Measurements from ENCODE around the gene AREL1. TPM values are rescaled to one million over a fixed set of nuclear protein-coding genes. Genes with fewer than 3 reads are reported as not detected.

The AREL1 gene
- total and polyA plus RNA-seq, 10 of the 15 experiments (the other 5 are each of a cell fraction or from before 2014, with no cell fraction given): 6.2 to 40.4 (median 23.7) TPM

GRCh38 chr14:74685921-74686678 lies 26.8 kb downstream of the AREL1 start:
- ChIA-PET SMC1A (ENCODE audit: uncharacterized antibody, unreplicated experiment) (no interaction called here), CTCF (interaction anchor here (0.6 to 1.6 kb wide), 3 partner anchors 15 to 132 kb away, joined by 4 to 5 read pairs (median 4); no protein-coding TSS in a partner anchor), POLR2A (no interaction called here), RAD21 (ENCODE audit: unreplicated experiment) (interaction anchor here (0.6 kb wide), 1 partner anchor 798 kb away, joined by 3 read pairs; no protein-coding TSS in a partner anchor)
- Histone ChIP-seq H3K9me3 (replicated peaks; ENCODE audit: control insufficient read depth, insufficient read depth, low read length) (no peaks in the 10 kb centered on the region), H3K4me2 (ENCODE audit: control insufficient read depth, insufficient read depth) (no peak overlapping the region), H3K36me3 (ENCODE audit: control insufficient read depth in 2 of 2, insufficient read depth in 2 of 2, low read length in 1 of 2) (peaks cover 0 to 11% of the 10 kb centered on the region in 2 experiments), H3K27me3 (replicated peaks in 1 of 2; ENCODE audit: control insufficient read depth in 2 of 2, insufficient read depth in 2 of 2, low read length in 1 of 2) (no peaks in the 10 kb centered on the region), H3K9ac (ENCODE audit: control insufficient read depth, insufficient read depth, low read length) (no peak overlapping the region), H3K79me2 (ENCODE audit: control insufficient read depth, insufficient read depth, low read length) (no peaks in the 10 kb centered on the region), H2AFZ (ENCODE audit: control insufficient read depth, low read depth, low read length) (no peak overlapping the region), H3K4me1 (ENCODE audit: control insufficient read depth, insufficient read depth, low read length) (peaks cover 12% of the 10 kb centered on the region), H3K4me3 (no peak overlapping the region), H4K20me1 (ENCODE audit: control insufficient read depth, insufficient read depth) (no peaks in the 10 kb centered on the region), H3K27ac (ENCODE audit: control insufficient read depth, insufficient read depth) (no peak overlapping the region)
- no peak for FAIRE-seq
- in situ Hi-C loops (cut with MboI): no loop called here
- ATAC-seq: no peak
- DNase-seq (ENCODE audit: low read depth, low spot score): no peak
- no TSS peak for BruUV-seq (replicated peaks)
- intact Hi-C loops (cut with micrococcal nuclease; ENCODE audit: unreplicated experiment): no loop called here
- WGBS (ENCODE audit: insufficient coverage, insufficient replicate concordance, low lambda C conversion rate, missing lambda C conversion rate): 82% methylated on average over 3 of the region's 3 CpGs
- TF ChIP-seq CBFB (IDR thresholded peaks at IDR 0.05; ENCODE audit: low read depth): no peak
- TF ChIP-seq STAT1 (conservative IDR thresholded peaks at IDR 0.05): no peak
- no peak for TF ChIP-seq BACH1 (IDR thresholded peaks at IDR 0.05; ENCODE audit: borderline replicate concordance)
- no peak for TF ChIP-seq RUNX3 (IDR thresholded peaks at IDR 0.05; ENCODE audit: low read length)
- TF ChIP-seq E2F4 (IDR thresholded peaks at IDR 0.05; ENCODE audit: low read depth, low read length): no peak
- no peak for TF ChIP-seq MYC (IDR thresholded peaks at IDR 0.05; ENCODE audit: insufficient read depth, insufficient read length, insufficient replicate concordance, low read length, severe bottlenecking)
- TF ChIP-seq FOXK2 (IDR thresholded peaks at IDR 0.05): no peak
- TF ChIP-seq SMAD5 (IDR thresholded peaks at IDR 0.05; ENCODE audit: low read depth): no peak

Data from GM12878 (cell line).